HepG2 (cell line): ENCODE data around the gene IFI35. TPM values are rescaled to one million over a fixed set of nuclear protein-coding genes. Genes with fewer than 3 reads are reported as not detected.
A peak's percentile ranks its signal among the peaks of the same experiment; 100 is the strongest.

Experiments
- BHLHE40 ChIP-seq: IDR thresholded peaks from 2 replicates; pipeline ENCODE4 v1.6.1; 2011; ENCODE audit warnings: low read length, improper control_type of control experiment
- DNMT1 ChIP-seq: sonication (generic); formaldehyde crosslinking; IDR thresholded peaks from 2 replicates; pipeline ENCODE4 v1.5.1; 2020; ENCODE audit warnings: mild to moderate bottlenecking, missing genetic modification reagents
- ERF ChIP-seq: IDR thresholded peaks from 2 replicates; pipeline ENCODE4 v1.6.1; 2018; ENCODE audit warnings: missing biosample characterization, missing genetic modification reagents
- ETV5 ChIP-seq: IDR thresholded peaks from 2 replicates; pipeline ENCODE4 v1.6.1; 2018; ENCODE audit warnings: missing biosample characterization, missing genetic modification reagents, inconsistent platforms, borderline replicate concordance
- FLYWCH1 ChIP-seq: sonication (generic); formaldehyde crosslinking; IDR thresholded peaks from 2 replicates; pipeline ENCODE4 v1.8.1; 2023; ENCODE audit warnings: mild to moderate bottlenecking, missing genetic modification reagents
- GATAD2A ChIP-seq: IDR thresholded peaks from 2 replicates; pipeline ENCODE4 v1.6.1; 2016
- ISL2 ChIP-seq: sonication (generic); formaldehyde crosslinking; IDR thresholded peaks from 2 replicates; pipeline ENCODE4 v1.5.0; 2020; ENCODE audit warnings: missing genetic modification reagents
- KAT8 ChIP-seq: IDR thresholded peaks from 2 replicates; pipeline ENCODE4 v1.6.1; 2016; ENCODE audit warnings: missing genetic modification reagents, missing compliant biosample characterization
- KLF16 ChIP-seq, 2 experiments: sonication (generic) in 1 of 2; formaldehyde crosslinking in 1 of 2; IDR thresholded peaks; 2 replicates each; pipeline versions ENCODE4 v1.6.1 to v1.8.0; 2016 to 2023; ENCODE audit warnings: missing genetic modification reagents in 2 of 2, missing compliant biosample characterization in 1 of 2
- NR1H2 ChIP-seq: sonication (generic); formaldehyde crosslinking; IDR thresholded peaks from 2 replicates; pipeline ENCODE4 v1.8.1; 2022; ENCODE audit warnings: low read depth, missing genetic modification reagents, borderline replicate concordance
- NR2F2 ChIP-seq: IDR thresholded peaks from 2 replicates; pipeline ENCODE4 v1.6.1; 2012; ENCODE audit warnings: low read depth, inconsistent platforms, borderline replicate concordance
- POLR2A ChIP-seq, 2 experiments: IDR thresholded peaks; 2 replicates each; pipeline ENCODE4 v1.6.1; 2011; ENCODE audit warnings: low read depth in 2 of 2, low read length in 2 of 2, mild to moderate bottlenecking in 1 of 2, moderate library complexity in 1 of 2; ENCODE audit not compliant: insufficient read depth in 1 of 2
- RXRA ChIP-seq: sonication (generic); formaldehyde crosslinking; IDR thresholded peaks from 2 replicates; pipeline ENCODE4 v1.5.1; 2020; ENCODE audit warnings: missing genetic modification reagents
- STAG1 ChIP-seq: sonication (generic); formaldehyde crosslinking; IDR thresholded peaks from 2 replicates; pipeline ENCODE4 v1.4.0; 2020; ENCODE audit warnings: missing genetic modification reagents
- TAF1 ChIP-seq: sonication (generic); formaldehyde crosslinking; IDR thresholded peaks from 2 replicates; pipeline ENCODE4 v1.4.0; 2020; ENCODE audit warnings: missing genetic modification reagents
- ZFP37 ChIP-seq: sonication (generic); formaldehyde crosslinking; IDR thresholded peaks from 2 replicates; pipeline ENCODE4 v1.4.0; 2020; ENCODE audit warnings: missing genetic modification reagents, borderline replicate concordance
- ZNF180 ChIP-seq: sonication (generic); formaldehyde crosslinking; IDR thresholded peaks from 2 replicates; pipeline ENCODE4 v1.4.0; 2020; ENCODE audit warnings: low read depth, missing genetic modification reagents, borderline replicate concordance
- ZNF251 ChIP-seq: sonication (generic); formaldehyde crosslinking; IDR thresholded peaks from 2 replicates; pipeline ENCODE4 v1.9.0; 2021; ENCODE audit warnings: mild to moderate bottlenecking, missing genetic modification reagents
- ZNF292 ChIP-seq: sonication (generic); formaldehyde crosslinking; IDR thresholded peaks from 2 replicates; pipeline ENCODE4 v1.8.1; 2022; ENCODE audit warnings: mild to moderate bottlenecking, low read depth, missing genetic modification reagents, borderline replicate concordance
- ZNF670 ChIP-seq: sonication (generic); formaldehyde crosslinking; IDR thresholded peaks from 2 replicates; pipeline ENCODE4 v1.8.0; 2022; ENCODE audit warnings: mild to moderate bottlenecking, missing genetic modification reagents, borderline replicate concordance
- polyA plus RNA-seq, 8 experiments: library from polyadenylated mRNA; depleted of rRNA in 3 of 8; stranded (reverse) in 7 of 8; unstranded in 1 of 8; fragments of >200 nt; fragmentation: Illumina TruSeq in 4 of 8; extraction: Trizol in 4 of 8; gene quantifications; 2 replicates each; pipeline versions ENCODE4 v1.2.1 to v1.2.3, GENCODE V29; 2011 to 2016; ENCODE audit warnings: low read depth in 4 of 8, missing spikeins in 1 of 8, mixed read lengths in 1 of 8; ENCODE audit not compliant: insufficient read depth in 1 of 8
- total RNA-seq, 5 experiments: library from RNA; depleted of rRNA; stranded (reverse); fragments of >200 nt; fragmentation: Illumina TruSeq; extraction: Trizol; gene quantifications; 2 replicates each; pipeline ENCODE4 v1.2.3, GENCODE V29; 2016; ENCODE audit warnings: low read depth in 1 of 5
- TF ChIP-seq, protein P1 (sequence below): sonication (generic); formaldehyde crosslinking; IDR thresholded peaks from 2 replicates; pipeline ENCODE4 v1.4.0; 2020; ENCODE audit warnings: missing genetic modification reagents
- TF ChIP-seq, protein P2 (sequence below): IDR thresholded peaks from 2 replicates; pipeline ENCODE4 v1.6.1; 2016; ENCODE audit warnings: low read depth, borderline replicate concordance
- TF ChIP-seq, protein P3 (sequence below): IDR thresholded peaks from 2 replicates; pipeline ENCODE4 v1.6.1; 2018; ENCODE audit warnings: missing genetic modification reagents, mild to moderate bottlenecking, missing compliant biosample characterization

Gene IFI35
- total and polyA plus RNA-seq, 2 of the 13 experiments (the other 11 are each of a cell fraction or from before 2014, with no cell fraction given) = 28.9 to 38.1 TPM

DNA sequence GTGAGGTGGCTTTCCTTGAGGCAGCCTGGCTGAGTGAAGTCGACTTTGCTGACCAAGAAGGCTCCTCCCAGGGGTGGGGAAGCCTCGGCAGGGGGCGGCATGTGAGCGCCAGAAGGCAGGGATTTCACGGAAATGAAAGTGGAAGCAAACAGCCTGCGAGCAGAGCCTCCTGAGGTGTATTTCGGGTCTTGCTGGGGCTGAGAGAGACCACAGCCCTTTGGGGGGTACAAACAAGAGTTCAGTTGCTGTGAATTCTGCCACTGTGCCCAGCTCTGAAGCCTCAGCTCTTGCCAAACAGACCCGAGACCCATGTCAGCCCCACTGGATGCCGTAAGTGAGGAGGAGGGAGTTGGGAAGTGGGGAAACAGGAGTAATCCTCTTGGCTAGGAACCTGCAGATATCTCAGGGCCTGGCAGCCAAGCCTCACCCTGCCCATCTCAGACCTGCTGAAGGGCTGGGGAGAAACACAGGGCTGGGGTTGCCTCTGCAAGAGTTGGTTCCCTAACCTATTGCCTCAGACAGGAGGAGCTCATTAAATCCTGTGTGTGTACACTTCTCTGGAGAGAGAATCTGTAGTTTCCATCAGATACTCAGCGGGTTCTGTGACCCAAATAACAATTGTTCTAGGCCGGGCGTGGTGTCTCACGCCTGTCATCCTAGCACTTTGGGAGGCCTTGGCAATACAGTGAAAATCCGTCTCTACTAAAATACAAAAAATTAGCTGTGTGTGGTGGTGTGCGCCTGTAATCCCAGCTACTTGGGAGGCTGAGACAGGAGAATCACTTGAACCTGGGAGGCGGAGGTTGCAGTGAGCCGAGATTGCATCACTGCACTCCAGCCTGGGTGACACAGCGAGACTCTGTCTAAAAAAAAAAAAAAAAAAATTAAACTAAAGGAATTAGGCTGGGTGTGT lies at the start of gene IFI35 (continued):
- TF ChIP-seq ZNF292 (CRISPR knock-in tag) (peak; percentile 34), RXRA (CRISPR knock-in tag) (peak; percentile 39; the same call in 1 of the 2 replicates), ZNF670 (peak; percentile 57; the same call in 1 of the 2 replicates), FLYWCH1 (0 out of 2 replicates have a peak, but pooled peaks have one; percentile 63), KLF16 (CRISPR knock-in tag; IDR thresholded peaks at IDR 0.05) (peak in 1 of 2 experiments; percentile 41; a peak in 2 of 4 replicates), ZNF251 (0 out of 2 replicates have a peak, but pooled peaks have one; percentile 41), ZNF180 (CRISPR knock-in tag) (no peak), ETV5 (CRISPR knock-in tag) (0 out of 2 replicates have a peak, but pooled peaks have one; percentile 4), BHLHE40 (0 out of 2 replicates have a peak, but pooled peaks have one; percentile 14), ISL2 (CRISPR knock-in tag) (peak; percentile 79), NR1H2 (CRISPR knock-in tag) (no peak), DNMT1 (0 out of 2 replicates have a peak, but pooled peaks have one; percentile 60), TAF1 (CRISPR knock-in tag) (peak; percentile 58; the same call in 1 of the 2 replicates), KAT8 (CRISPR knock-in tag) (peak; percentile 45), STAG1 (peak; percentile 96), GATAD2A (CRISPR knock-in tag) (peak; percentile 86), ZFP37 (peak; percentile 64; the same call in 1 of the 2 replicates), ERF (peak; percentile 70), POLR2A (IDR thresholded peaks at IDR 0.05; ENCODE audit: insufficient read depth in 1 of 2, low read depth in 2 of 2, low read length in 2 of 2) (peak; percentile 75 to 76), NR2F2 (no peak)
- TF ChIP-seq, protein P1, sequence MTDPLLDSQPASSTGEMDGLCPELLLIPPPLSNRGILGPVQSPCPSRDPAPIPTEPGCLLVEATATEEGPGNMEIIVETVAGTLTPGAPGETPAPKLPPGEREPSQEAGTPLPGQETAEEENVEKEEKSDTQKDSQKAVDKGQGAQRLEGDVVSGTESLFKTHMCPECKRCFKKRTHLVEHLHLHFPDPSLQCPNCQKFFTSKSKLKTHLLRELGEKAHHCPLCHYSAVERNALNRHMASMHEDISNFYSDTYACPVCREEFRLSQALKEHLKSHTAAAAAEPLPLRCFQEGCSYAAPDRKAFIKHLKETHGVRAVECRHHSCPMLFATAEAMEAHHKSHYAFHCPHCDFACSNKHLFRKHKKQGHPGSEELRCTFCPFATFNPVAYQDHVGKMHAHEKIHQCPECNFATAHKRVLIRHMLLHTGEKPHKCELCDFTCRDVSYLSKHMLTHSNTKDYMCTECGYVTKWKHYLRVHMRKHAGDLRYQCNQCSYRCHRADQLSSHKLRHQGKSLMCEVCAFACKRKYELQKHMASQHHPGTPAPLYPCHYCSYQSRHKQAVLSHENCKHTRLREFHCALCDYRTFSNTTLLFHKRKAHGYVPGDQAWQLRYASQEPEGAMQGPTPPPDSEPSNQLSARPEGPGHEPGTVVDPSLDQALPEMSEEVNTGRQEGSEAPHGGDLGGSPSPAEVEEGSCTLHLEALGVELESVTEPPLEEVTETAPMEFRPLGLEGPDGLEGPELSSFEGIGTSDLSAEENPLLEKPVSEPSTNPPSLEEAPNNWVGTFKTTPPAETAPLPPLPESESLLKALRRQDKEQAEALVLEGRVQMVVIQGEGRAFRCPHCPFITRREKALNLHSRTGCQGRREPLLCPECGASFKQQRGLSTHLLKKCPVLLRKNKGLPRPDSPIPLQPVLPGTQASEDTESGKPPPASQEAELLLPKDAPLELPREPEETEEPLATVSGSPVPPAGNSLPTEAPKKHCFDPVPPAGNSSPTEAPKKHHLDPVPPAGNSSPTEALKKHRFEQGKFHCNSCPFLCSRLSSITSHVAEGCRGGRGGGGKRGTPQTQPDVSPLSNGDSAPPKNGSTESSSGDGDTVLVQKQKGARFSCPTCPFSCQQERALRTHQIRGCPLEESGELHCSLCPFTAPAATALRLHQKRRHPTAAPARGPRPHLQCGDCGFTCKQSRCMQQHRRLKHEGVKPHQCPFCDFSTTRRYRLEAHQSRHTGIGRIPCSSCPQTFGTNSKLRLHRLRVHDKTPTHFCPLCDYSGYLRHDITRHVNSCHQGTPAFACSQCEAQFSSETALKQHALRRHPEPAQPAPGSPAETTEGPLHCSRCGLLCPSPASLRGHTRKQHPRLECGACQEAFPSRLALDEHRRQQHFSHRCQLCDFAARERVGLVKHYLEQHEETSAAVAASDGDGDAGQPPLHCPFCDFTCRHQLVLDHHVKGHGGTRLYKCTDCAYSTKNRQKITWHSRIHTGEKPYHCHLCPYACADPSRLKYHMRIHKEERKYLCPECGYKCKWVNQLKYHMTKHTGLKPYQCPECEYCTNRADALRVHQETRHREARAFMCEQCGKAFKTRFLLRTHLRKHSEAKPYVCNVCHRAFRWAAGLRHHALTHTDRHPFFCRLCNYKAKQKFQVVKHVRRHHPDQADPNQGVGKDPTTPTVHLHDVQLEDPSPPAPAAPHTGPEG = 0 out of 2 replicates have a peak, but pooled peaks have one; percentile 26
- TF ChIP-seq, protein P2, sequence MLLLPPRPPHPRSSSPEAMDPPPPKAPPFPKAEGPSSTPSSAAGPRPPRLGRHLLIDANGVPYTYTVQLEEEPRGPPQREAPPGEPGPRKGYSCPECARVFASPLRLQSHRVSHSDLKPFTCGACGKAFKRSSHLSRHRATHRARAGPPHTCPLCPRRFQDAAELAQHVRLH (CRISPR knock-in tag) = peak; percentile 73; the same call in 1 of the 2 replicates
- TF ChIP-seq, protein P3, sequence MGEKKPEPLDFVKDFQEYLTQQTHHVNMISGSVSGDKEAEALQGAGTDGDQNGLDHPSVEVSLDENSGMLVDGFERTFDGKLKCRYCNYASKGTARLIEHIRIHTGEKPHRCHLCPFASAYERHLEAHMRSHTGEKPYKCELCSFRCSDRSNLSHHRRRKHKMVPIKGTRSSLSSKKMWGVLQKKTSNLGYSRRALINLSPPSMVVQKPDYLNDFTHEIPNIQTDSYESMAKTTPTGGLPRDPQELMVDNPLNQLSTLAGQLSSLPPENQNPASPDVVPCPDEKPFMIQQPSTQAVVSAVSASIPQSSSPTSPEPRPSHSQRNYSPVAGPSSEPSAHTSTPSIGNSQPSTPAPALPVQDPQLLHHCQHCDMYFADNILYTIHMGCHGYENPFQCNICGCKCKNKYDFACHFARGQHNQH (CRISPR knock-in tag) = peak; percentile 70; the same call in 1 of the 2 replicates
